HG03108 (cell line): Measurements from ENCODE around the gene ZNF771.
A peak's percentile ranks its signal among the peaks of the same experiment; 100 is the strongest.

Source experiments
- ATAC-seq: cut with Tn5 transposase; IDR thresholded peaks from one replicate; pipeline ENCODE4 v1.9.1; 2021; ENCODE audit warnings: moderate library complexity; ENCODE audit not compliant: unreplicated experiment

ZNF771 gene

DNA sequence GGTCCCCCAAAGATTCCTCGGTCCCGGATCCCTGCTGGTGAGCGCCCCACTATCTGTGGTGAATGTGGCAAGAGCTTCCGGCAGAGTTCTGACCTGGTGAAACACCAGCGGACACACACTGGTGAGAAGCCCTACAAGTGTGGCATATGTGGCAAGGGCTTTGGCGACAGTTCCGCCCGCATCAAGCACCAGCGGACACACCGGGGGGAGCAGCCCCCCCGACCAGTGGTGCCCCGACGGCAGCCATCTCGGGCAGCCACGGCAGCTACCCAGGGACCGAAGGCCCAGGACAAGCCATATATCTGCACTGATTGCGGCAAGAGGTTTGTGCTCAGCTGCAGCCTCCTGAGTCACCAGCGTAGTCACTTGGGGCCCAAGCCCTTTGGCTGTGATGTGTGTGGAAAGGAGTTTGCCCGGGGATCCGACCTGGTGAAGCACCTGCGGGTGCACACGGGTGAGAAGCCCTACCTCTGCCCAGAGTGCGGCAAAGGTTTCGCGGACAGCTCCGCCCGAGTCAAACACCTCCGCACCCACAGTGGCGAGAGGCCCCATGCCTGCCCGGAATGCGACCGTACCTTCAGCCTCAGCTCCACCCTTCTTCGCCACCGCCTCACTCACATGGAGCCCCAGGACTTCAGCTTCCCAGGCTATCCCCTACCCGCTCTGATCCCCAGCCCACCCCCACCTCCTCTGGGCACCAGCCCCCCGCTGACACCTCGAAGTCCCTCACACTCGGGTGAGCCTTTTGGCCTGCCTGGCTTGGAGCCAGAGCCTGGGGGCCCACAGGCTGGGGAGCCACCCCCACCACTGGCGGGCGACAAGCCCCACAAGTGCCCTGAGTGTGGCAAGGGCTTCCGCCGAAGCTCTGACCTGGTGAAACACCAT lies 9.4 kb upstream of the ZNF771 start:
- ATAC-seq, result no peak

DNA sequence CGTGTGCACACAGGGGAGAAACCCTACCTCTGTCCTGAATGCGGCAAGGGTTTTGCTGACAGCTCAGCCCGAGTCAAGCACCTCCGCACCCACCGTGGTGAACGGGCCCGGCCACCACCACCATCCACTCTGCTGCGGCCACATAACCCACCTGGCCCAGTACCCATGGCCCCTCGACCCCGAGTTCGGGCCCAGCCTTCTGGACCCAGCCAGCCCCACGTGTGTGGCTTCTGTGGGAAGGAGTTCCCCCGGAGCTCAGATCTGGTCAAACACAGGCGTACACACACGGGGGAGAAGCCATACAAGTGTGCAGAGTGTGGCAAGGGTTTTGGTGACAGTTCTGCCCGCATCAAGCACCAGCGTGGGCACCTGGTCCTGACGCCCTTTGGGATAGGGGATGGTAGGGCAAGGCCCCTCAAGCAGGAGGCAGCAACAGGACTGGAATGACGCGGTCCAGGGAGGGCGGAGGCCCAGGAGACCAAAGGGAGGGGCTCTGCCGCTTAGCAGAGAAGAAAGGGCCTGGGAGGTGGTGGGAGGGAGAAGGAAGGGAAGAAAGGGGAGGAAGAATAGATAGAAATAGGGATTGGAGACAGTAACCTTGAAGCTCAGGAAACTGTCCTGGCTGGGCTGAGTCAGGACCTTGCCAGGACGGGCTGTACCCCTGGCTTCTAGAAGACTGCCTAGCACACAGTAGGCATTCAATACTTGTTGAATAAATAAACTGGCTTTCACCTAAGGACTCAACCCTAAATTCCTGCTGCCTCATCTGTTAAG lies 8.6 kb upstream of the ZNF771 start:
- no peak for ATAC-seq

DNA sequence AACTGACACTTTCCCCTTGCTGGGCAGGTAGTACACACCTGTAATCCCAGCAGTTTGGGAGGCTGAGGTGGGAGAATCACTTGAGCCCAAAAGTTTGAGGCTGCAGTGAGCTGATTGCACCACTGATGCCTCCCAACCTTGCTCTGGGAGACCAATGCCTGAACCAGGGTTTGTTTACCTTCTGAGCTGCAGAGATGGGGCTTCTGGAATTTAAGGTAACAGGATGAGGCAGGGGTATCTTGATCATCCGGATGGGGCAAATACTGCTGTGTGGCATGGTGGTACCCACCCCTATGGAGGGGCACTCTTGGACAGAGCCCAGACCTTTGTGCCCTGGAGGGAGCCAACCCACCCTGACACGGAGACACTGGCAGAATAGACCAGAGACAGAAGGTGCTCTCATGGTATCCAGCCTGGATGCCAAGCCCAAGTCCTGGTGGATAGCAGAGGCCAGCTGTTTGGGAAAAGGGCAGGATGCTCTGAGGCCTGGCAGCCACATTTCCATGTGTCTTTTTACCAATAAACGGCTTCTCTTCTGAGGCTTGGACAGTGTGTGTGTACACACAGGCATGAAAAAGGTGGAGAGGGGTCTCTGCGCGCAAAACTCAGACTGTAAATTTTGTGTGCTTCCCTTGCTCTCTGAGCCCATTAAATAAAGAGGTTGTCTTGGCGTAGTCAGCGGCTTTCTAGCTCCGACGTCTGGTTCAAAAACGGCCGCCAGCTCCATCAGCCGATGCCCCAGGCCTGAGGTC lies 7.8 kb upstream of the ZNF771 start:
- no peak for ATAC-seq

DNA sequence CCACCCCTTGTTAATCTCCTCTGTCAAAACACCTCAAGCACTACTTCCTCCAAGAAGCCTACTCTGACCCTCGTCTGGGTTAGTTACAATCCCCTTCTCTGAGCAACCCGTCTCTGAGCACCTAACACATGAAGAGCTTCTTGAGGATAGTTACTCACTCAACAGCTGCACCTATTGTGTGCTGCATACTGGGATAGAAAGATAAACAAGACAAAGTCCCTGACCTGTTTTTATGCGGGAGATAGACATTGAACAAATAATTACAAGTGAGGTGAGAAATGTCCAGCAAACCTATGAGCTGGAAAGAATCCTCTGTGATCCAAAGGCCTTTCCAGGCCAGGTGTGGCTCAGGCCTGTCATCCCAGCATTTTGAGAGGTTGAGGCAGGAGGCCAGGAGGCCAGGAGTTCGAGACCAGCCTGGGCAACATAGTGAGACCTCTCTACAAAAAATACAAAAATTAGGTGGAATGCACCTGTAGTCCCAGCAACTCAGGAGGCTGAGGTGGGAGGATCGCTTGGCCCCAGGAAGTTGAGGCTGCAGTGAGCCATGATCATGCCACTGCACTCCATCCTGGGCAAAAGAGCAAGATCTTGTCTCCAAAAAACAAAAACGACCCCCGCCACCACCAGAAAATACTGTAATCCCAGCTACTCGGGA lies 5.5 kb upstream of the ZNF771 start:
- no peak for ATAC-seq

DNA sequence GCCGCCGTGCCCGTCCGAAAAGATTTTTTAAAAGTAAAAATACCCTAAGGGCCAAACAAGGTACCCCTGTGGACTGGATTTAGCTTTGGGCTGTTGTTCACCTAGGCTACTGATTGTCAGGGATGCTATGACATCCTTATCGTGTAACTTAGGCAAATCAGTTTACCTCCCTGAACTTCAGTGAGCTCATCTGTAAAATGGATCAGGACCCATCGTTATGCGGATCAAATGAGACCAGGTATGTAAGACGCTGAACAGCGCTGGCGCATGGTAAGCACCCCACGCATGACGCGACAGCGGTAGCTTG lies 658 bp upstream of the ZNF771 start:
- no peak for ATAC-seq

DNA sequence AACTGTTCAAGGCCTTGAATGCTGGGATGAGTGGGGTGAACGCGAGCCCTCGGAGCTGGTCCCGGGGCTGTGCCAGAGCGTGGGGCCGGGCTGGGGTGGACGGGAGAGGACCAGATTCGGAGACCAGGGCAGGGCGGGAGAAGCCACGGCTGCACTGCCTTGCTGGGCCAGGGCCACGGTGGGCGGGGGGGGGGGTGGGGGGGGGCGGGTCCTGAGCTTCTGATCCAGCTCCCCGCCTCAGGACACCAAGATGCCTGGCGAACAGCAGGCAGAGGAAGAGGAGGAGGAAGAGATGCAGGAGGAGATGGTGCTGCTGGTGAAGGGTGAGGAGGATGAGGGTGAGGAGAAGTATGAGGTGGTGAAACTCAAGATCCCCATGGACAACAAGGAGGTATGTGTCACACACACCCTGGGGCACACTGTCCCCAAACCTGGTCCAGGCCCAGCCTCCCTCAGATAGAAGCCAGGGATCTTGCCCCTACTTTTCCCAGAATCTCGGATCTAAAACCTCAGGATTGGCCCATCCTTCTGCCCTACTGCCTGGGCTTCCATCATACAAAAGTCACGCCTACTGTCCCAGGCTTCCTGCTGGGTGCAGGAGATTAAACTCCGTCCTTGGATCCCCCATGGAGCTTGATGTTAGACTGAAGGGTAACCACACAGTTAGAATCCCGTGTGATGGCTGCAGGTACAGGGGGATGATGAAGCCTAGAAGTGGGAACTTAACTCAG lies 563 bp downstream of the ZNF771 start:
- ATAC-seq, result no peak

DNA sequence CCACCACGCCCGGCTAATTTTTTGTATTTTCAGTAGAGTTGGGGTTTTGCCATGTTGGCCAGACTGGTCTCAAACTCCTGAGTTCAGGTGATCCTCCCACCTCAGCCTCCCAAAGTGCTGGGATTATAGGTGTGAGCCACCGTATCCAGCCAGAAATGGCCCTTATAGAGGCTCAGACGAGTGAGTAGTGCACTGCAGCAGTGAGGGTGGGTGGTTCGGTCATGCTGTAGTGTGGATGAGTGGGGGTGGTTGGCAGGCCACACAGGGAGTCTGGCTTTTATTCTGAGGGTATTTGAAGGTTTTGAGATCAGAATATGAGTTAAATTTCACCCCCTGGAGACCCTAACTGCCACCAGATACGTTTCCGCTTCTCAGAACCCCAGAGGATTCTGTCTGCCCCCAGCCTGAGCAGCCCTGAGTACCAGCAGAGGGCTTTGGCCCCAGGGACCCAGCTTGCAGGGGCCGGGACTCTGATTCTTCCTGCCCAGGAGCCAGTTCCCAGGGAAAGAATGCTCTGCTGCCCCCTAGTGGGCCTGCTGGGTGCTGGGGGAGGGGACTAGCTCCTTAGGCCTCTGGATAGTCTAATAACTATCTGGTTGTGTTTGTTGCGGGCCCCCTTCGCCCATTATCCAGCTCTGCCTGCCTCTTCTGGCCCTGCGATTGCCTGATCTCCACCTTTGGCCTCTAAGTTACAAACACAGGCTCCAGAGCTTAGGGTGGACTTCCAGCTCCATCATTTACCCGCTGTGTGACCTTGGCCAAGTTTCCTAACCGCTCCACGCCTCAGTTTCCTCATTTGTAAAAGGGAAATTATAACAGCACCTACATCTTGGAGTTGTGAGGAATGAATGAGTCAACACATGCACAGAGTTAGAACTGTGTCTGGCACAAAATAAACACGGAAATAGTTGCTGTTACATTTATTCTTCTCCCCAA lies 2.0 kb downstream of the ZNF771 start:
- peak; percentile 40 for ATAC-seq

DNA sequence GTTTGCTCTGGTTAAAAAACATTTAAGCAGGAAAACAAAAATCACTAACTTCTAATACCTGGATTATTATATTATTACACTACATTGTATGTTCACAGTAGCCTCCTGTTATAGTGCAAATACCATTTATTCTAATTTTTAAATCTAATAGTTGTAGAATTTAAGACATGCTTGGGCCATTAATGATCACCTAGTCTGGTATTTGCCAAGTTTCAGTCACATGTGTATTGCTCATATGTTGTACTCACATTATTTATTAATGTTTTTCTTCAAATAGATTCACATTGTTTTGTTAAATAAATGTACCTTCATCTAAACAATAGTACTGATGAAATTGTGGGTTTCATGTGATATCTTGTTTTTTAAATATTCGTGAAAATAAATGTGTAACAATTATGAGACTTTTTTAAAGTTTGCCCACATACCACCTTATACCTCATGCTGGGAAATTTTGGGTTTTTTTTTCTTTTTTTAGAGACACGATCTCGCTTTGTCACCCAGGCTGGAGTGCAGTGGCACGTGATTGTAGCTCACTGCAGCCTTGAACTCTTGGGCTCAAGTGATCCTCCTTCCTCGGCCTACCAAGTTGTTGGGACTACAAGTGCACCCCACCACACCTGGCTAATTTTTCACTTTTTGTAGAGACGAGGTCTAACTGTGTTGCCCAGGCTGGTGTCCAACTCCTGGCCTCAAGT lies 5.9 kb downstream of the ZNF771 start:
- no peak for ATAC-seq

DNA sequence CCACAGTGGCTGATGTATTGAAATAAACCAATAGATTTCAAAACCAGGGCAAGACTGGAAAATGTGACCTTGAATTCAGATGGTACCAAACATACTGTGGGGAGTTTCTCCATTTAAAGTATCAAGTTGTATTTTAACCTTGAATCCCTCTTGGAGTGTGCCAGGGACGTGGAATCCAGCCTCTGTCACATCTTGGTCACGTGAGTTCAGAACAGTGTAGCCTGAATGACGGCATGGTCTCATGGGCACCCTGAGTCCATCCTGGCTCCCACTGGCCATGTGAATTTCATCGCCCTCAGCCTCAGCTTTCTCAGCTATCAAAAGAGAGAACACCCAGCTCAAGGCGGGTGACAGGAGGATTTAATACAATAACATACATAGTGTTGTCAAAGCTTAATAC lies 6.8 kb downstream of the ZNF771 start:
- ATAC-seq, result no peak

DNA sequence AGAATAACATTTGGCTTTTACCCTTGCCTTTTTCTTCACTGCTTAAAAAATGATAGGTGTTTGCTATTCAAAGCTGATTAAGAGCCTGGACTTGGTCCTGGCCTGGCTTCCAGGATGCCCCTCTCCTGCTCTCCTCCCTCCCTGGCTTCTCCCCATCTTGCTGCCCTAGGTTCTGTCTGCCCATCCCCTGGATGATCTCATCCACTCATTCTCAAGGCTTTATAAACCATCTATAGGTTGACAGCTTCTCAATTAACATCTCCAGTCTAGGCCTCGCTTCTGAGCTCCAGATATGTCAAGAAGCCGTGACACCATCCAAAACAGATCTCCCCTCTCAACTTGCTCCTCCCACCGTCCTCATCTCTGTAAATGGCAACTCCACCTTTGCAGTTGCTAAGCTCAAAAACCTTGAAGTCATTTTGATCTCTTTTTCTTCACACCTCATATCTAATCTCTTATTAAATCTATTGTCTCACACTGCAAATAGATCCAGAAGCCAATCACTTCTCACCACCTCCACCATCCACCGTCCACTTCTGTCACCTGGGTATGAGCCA lies 8.7 kb downstream of the ZNF771 start:
- ATAC-seq, result no peak

DNA sequence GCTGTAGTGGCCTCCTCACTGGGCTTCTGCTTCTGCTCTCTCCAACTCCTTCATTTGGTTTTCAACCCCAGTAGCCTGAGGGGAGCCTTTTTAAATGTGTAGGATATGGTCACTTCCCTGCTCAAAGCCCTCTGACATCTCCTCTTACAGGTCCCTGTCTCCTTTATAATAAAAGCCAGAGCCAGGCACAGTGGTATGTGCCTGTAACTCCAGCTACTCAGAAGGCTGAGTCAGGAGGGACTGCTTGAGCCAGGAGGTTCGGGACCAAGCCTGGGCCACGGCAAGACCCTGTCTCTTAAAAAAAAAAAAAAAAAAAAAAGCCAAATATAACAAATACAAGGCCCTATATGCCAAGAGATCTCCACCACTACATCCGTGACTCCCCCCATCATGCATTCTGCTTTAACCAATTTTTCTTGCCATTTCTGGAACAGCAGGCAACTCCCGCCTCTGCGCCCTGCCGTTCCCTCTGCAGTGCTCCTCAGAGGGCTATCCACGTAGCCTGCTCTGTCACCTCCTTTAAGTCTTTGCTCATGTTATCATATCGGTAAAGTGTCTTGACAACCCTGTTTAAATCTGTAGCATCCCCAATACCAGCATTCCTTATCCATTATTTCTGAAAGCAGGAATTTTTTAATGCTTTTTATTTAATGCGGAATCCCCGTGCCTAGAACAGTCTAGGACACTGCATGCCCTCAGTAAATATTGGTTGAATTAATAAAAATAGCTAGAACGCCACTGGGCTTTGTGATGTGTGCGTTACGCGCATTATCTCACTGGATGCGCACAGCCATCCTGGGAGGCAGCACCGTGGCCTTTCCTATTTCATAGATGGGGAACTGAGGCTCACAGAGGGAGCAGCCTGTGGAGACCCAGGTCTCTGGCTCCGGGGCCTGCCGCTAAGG lies 9.5 kb downstream of the ZNF771 start:
- ATAC-seq, result no peak

DNA sequence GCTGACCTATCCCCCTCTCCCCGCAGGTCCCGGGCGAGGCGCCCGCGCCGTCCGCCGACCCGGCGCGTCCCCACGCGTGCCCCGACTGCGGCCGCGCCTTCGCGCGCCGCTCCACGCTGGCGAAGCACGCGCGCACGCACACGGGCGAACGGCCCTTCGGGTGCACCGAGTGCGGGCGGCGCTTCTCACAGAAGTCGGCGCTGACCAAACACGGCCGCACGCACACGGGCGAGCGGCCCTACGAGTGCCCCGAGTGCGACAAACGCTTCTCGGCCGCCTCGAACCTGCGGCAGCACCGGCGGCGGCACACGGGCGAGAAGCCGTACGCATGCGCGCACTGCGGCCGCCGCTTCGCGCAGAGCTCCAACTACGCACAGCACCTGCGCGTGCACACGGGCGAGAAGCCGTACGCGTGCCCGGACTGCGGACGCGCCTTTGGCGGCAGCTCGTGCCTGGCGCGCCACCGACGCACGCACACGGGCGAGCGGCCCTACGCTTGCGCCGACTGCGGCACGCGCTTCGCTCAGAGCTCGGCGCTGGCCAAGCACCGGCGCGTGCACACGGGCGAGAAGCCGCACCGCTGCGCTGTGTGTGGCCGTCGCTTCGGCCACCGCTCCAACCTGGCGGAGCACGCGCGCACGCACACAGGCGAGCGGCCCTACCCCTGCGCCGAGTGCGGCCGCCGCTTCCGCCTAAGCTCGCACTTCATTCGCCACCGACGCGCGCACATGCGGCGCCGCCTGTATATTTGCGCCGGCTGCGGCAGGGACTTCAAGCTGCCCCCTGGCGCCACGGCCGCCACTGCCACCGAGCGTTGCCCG lies 10.3 kb downstream of the ZNF771 start:
- peak; percentile 78 for ATAC-seq

DNA sequence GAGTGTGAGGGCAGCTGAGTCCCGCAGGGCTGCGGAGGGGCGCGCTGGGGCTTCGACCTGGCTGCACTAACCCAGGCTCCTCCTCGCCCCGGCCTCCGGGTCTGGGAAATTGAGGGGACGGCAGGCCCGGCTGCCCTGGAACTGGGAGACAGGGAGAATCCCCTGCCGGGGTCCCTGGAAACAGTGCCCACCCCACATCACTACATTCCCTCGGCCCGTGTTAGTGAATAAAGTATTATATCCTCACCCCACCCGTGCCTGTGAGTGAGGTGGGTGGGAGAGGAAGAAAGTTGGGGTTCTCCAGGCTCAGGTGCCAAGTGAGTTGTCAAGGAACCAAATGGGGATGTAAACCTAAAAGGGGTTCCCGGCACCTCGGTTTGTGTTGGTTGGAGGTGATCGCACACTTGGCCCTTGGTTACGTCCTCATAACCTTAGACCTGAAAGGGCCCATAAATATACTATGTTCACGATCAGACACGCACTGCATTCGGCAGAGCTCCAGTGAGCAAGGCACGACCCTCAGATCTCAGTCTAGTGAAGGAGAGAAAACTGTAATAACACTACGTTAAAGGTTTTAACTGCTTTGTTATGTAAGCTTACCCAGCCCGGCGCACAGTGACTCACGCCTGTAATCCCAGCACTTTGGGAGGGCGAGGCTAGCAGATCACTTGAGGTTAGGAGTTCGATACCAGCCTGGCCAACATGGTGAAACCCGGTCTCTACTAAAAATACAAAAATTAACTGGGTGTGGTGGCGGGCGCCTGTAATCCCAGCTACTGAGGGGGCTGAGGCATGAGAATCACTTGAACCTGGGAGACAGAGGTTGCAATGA lies 11.2 kb downstream of the ZNF771 start:
- peak; percentile 2 for ATAC-seq

DNA sequence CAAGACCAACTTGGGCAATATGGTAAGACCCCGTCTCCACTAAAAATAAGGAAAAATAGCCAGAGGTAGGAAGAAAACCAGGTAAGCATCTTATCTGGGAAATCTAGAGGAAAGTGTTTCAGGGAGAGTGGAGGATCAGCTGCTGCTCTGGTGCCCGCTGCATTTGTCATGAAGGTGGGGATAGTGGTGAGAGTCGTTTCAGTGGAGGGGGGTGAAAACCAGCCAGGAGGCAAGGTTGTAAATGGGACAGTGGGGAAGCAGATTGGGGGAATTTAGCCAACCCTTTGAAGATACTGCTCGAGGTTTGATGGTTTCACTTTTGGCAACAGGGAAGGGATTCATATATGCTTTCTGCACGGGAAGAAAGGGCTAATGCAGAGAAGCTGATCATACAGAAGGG lies 13.6 kb downstream of the ZNF771 start:
- no peak for ATAC-seq

DNA sequence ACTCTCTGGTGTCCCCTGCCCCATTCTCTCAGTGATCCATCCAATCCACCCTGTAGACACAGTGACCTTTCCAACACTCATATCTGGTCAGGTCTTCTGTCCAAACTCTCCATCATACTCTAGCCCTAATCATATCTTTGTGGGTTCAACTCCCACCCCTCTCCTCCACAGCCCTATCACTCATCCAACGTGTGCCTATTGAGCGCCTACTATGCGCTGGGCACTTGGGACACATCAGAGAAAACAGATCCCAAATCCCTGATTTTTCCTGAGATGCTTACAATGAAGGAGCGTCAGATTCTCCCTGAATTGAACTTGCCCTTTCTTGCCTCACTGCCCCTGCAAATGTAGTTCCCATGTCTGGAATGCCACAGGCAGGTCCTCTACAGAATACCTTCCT lies 20.6 kb downstream of the ZNF771 start:
- ATAC-seq, result no peak

DNA sequence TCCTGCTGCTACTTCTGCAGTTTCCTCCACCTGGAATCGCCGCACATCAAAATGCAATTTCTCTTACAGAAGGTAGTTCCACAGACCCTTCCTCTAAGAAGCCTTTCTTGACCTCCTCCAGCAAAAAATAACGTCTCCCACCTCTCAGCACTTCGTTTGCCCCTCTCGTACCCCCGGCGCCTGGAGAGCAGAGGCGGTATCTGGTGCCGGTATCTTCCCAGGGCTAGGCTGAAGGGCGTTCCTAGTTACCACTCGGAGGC lies 21.9 kb downstream of the ZNF771 start:
- ATAC-seq, result no peak
